GM18867 (cell line): ENCODE data around the gene IGF2.

Source experiments
- ATAC-seq: cut with Tn5 transposase; IDR thresholded peaks from one replicate; pipeline ENCODE4 v1.9.1; 2021; ENCODE audit warnings: mild to moderate bottlenecking, moderate library complexity; ENCODE audit not compliant: unreplicated experiment

The IGF2 gene

GRCh38 chr11:2169626-2170570, 30.7 kb upstream of the IGF2 start:
- no peak for ATAC-seq

- ATAC-seq = no peak
Observed at GRCh38 chr11:2169005-2169378, 29.8 kb upstream of the IGF2 start.

- no peak for ATAC-seq
Observed at GRCh38 chr11:2168286-2169004, 29.3 kb upstream of the IGF2 start.

- no peak for ATAC-seq
Observed at GRCh38 chr11:2167141-2168045, 28.2 kb upstream of the IGF2 start.

GRCh38 chr11:2166091-2166851, 27.1 kb upstream of the IGF2 start:
- ATAC-seq = no peak

- ATAC-seq = no peak
Observed at GRCh38 chr11:2165571-2165970, 26.4 kb upstream of the IGF2 start.

GRCh38 chr11:2164861-2165555, 25.8 kb upstream of the IGF2 start:
- ATAC-seq = no peak

- no peak for ATAC-seq
Observed at GRCh38 chr11:2164081-2164480, 24.9 kb upstream of the IGF2 start.

- no peak for ATAC-seq
Observed at GRCh38 chr11:2163428-2163978, 24.3 kb upstream of the IGF2 start.

- ATAC-seq = no peak
Observed at GRCh38 chr11:2160736-2161259, 21.6 kb upstream of the IGF2 start, which contains the start of gene INS. INS (minus strand) TSS chr11:2161209; CDS start chr11:2160971, 238 bp downstream.

- no peak for ATAC-seq
Observed at GRCh38 chr11:2159536-2160413, 20.6 kb upstream of the IGF2 start.

GRCh38 chr11:2158966-2159365, 19.8 kb upstream of the IGF2 start:
- ATAC-seq = no peak

- ATAC-seq = no peak
Observed at GRCh38 chr11:2158296-2158737, 19.1 kb upstream of the IGF2 start.

GRCh38 chr11:2157294-2158040, 18.3 kb upstream of the IGF2 start:
- no peak for ATAC-seq

GRCh38 chr11:2156416-2157182, 17.4 kb upstream of the IGF2 start:
- ATAC-seq = no peak

- ATAC-seq = no peak
Observed at GRCh38 chr11:2155511-2155910, 16.3 kb upstream of the IGF2 start.

GRCh38 chr11:2154889-2155288, 15.7 kb upstream of the IGF2 start:
- ATAC-seq = no peak
